Activated CD8-positive, alpha-beta T cell treated with anti-CD3 and anti-CD28 coated beads for 36 hours (primary cell): Measurements from ENCODE around the gene CPPED1. TPM values are rescaled to one million over a fixed set of nuclear protein-coding genes. Genes with fewer than 3 reads are reported as not detected.
A peak's percentile ranks its signal among the peaks of the same experiment; 100 is the strongest.

ENCODE experiments used
- ATAC-seq: fragments of 200-7000 bp; cut with Tn5 transposase; one replicate; pipeline ENCODE4 v1.10.0; 2021; ENCODE audit warnings: mild to moderate bottlenecking, moderate library complexity
- CTCF ChIA-PET: fragments of 350-600 bp; sonication (Branson Sonifier 250); formaldehyde crosslinking; loops from one replicate; lab custom pipeline; 2021; ENCODE audit warnings: antibody characterized with exemption; lab: Charles Lee
- POLR2A ChIA-PET: fragments of 350-600 bp; sonication (Branson Sonifier 250); formaldehyde crosslinking; loops from one replicate; lab custom pipeline; 2021; ENCODE audit warnings: antibody characterized with exemption; lab: Charles Lee
- DNase-seq: peaks from one replicate; pipeline ENCODE4 v3.0.0-alpha.2; 2020
- H3K27ac Mint-ChIP-seq: one replicate; pipeline ENCODE4 v1.8.0; 2021; ENCODE audit warnings: mild to moderate bottlenecking, mixed read lengths
- H3K27me3 Mint-ChIP-seq: one replicate; pipeline ENCODE4 v1.8.0; 2021; ENCODE audit warnings: mixed read lengths
- H3K36me3 Mint-ChIP-seq: one replicate; pipeline ENCODE4 v1.8.0; 2021; ENCODE audit warnings: low read depth, mixed read lengths
- H3K4me1 Mint-ChIP-seq: one replicate; pipeline ENCODE4 v1.8.0; 2021; ENCODE audit warnings: low read depth, mixed read lengths
- H3K4me3 Mint-ChIP-seq: one replicate; pipeline ENCODE4 v1.8.0; 2021; ENCODE audit warnings: mild to moderate bottlenecking, moderate library complexity, mixed read lengths
- H3K9me3 Mint-ChIP-seq: one replicate; pipeline ENCODE4 v1.8.0; 2021; ENCODE audit warnings: mixed read lengths
- intact Hi-C: fragments of 100-400 bp; cut with micrococcal nuclease; formaldehyde crosslinking; loops from one replicate; pipeline ENCODE4 v1.10.0; 2022
- total RNA-seq, 2 experiments: library from RNA; stranded (reverse); gene quantifications; one replicate each; pipeline ENCODE4 v1.2.3, GENCODE V29; 2021
- TF ChIP-seq, protein P1 (sequence below): fragments of 200-600 bp; IDR thresholded peaks from one replicate; pipeline ENCODE4 v1.8.0; 2022; ENCODE audit warnings: antibody characterized with exemption, mild to moderate bottlenecking

CPPED1 gene
- total RNA-seq, 2 experiments from 2014 or later = 5.0 to 5.7 TPM

- TF ChIP-seq, protein P1, sequence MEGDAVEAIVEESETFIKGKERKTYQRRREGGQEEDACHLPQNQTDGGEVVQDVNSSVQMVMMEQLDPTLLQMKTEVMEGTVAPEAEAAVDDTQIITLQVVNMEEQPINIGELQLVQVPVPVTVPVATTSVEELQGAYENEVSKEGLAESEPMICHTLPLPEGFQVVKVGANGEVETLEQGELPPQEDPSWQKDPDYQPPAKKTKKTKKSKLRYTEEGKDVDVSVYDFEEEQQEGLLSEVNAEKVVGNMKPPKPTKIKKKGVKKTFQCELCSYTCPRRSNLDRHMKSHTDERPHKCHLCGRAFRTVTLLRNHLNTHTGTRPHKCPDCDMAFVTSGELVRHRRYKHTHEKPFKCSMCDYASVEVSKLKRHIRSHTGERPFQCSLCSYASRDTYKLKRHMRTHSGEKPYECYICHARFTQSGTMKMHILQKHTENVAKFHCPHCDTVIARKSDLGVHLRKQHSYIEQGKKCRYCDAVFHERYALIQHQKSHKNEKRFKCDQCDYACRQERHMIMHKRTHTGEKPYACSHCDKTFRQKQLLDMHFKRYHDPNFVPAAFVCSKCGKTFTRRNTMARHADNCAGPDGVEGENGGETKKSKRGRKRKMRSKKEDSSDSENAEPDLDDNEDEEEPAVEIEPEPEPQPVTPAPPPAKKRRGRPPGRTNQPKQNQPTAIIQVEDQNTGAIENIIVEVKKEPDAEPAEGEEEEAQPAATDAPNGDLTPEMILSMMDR = no peak
- ATAC-seq = no peak
- Mint-ChIP-seq H3K27me3 (peaks cover 9% of the 10 kb centered on the region), H3K4me1 (peaks cover 32% of the 10 kb centered on the region), H3K27ac (peak overlapping the region; percentile 44), H3K4me3 (no peak overlapping the region), H3K36me3 (no peaks in the 10 kb centered on the region), H3K9me3 (no peaks in the 10 kb centered on the region)
- no peak for DNase-seq
- ChIA-PET POLR2A (interaction anchor here (0.6 kb wide), 2 partner anchors 31 to 168 kb away, joined by 3 read pairs; no protein-coding TSS in a partner anchor), CTCF (no interaction called here)
- intact Hi-C loops = no loop called here
Observed at GRCh38 chr16:12613992-12614661, 189.6 kb downstream of the CPPED1 start.

- ATAC-seq (peak; percentile 87), DNase-seq (peak; percentile 78)
- ChIA-PET CTCF (no interaction called here), POLR2A (interaction anchor here (0.6 kb wide), 3 partner anchors 32 to 190 kb away, joined by 3 read pairs; partner anchors contain the start of gene CPPED1)
- H3K4me3 Mint-ChIP-seq = peak overlapping the region; percentile 7
- intact Hi-C loops = no loop called here
- H3K9me3 Mint-ChIP-seq = no peaks in the 10 kb centered on the region
- no peaks in the 10 kb centered on the region for H3K36me3 Mint-ChIP-seq
- TF ChIP-seq, protein P1 = no peak
- peaks cover 32% of the 10 kb centered on the region for H3K4me1 Mint-ChIP-seq
- H3K27me3 Mint-ChIP-seq = peaks cover 10% of the 10 kb centered on the region
- H3K27ac Mint-ChIP-seq = peak overlapping the region; percentile 58
Observed at GRCh38 chr16:12613131-12613991, 190.3 kb downstream of the CPPED1 start.

- ATAC-seq = no peak
- Mint-ChIP-seq H3K4me3 (no peak overlapping the region), H3K36me3 (no peaks in the 10 kb centered on the region), H3K27me3 (peaks cover 14% of the 10 kb centered on the region), H3K9me3 (peaks cover 3% of the 10 kb centered on the region), H3K4me1 (peaks cover 28% of the 10 kb centered on the region), H3K27ac (peak overlapping the region; percentile 58)
- ChIA-PET POLR2A (no interaction called here), CTCF (no interaction called here)
- intact Hi-C loops = no loop called here
- TF ChIP-seq, protein P1 = no peak
- DNase-seq = peak; percentile 22
Observed at GRCh38 chr16:12612598-12613101, 191.0 kb downstream of the CPPED1 start.

- DNase-seq (no peak), ATAC-seq (no peak)
- Mint-ChIP-seq H3K27ac (no peak overlapping the region), H3K27me3 (peaks cover 14% of the 10 kb centered on the region), H3K9me3 (peaks cover 6% of the 10 kb centered on the region), H3K36me3 (no peaks in the 10 kb centered on the region), H3K4me3 (no peak overlapping the region), H3K4me1 (peaks cover 22% of the 10 kb centered on the region)
- ChIA-PET CTCF (no interaction called here), POLR2A (no interaction called here)
- intact Hi-C loops = no loop called here
- TF ChIP-seq, protein P1 = no peak
Observed at GRCh38 chr16:12611916-12612597, 191.6 kb downstream of the CPPED1 start.
